ENCODE results near the gene FLOT1.

FLOT1 gene

GRCh38 chr6:30700340-30700739 lies 42.1 kb downstream of the FLOT1 start:
- no peak for DNase-seq (ENCODE audit: low read depth in 3 of 3)

DNA sequence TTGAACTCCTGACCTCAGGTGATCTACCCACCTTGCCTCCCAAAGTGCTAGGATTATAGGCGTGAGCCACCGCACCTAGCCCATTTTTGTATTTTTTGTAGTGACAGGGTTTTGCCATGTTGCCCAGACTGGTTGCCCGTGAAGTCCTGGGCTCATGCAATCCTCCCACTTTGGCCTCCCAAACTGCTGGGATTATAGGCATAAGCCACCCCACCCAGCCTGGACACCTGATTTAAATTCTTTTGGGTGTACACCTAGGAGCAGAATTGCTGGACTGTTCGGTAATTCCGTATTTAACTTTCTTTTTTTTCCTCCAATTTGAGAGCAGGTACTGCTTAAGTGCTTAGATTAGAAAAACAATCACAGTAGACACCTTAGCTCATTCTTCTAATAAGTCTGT lies 46.1 kb downstream of the FLOT1 start:
- no peak for DNase-seq (ENCODE audit: low read depth in 3 of 3)

DNA sequence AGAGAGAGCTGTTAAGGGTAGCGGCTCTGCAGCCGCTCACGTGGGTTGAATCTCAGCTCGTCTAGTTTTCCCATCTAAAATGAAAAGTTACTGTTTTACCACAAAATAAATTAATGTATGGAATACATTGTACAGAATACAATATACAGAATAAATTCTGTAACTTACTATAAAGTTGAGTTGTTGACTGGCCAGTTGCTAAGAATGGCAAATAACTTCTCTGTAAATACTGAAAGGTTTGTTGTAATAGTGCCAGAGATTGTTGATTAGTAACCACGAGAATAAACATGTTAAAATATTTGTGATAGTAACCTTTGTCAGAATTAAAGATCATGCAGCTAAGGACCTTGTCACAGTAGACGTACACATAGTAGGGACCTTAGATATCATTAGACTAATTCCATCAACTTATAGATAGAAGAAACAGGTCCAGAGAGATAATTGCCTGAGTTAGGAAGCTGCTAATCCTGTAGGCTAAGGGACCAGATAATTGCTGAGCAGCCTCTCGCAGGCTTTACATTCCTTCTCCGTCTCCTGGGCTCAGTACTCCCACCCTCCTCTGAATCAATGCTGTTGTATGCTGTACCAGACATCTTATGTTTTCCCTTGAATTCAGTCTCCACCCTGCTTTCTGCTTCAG lies 51.2 kb downstream of the FLOT1 start:
- DNase-seq (ENCODE audit: low read depth in 3 of 3), result no peak

GRCh38 chr6:30690403-30691207 lies 51.9 kb downstream of the FLOT1 start, which contains the start of gene NRM:
TSS of gene NRM (minus strand) at chr6:30690984. CDS start at chr6:30690974, 10 bp downstream.
- peak; percentile 55 to 72 (median 61) for DNase-seq (ENCODE audit: low read depth in 3 of 3)

GRCh38 chr6:30689985-30690384 lies 52.5 kb downstream of the FLOT1 start:
- DNase-seq (ENCODE audit: low read depth in 3 of 3), result no peak

GRCh38 chr6:30689022-30689865 lies 53.2 kb downstream of the FLOT1 start:
- DNase-seq (ENCODE audit: low read depth in 3 of 3), result no peak

DNA sequence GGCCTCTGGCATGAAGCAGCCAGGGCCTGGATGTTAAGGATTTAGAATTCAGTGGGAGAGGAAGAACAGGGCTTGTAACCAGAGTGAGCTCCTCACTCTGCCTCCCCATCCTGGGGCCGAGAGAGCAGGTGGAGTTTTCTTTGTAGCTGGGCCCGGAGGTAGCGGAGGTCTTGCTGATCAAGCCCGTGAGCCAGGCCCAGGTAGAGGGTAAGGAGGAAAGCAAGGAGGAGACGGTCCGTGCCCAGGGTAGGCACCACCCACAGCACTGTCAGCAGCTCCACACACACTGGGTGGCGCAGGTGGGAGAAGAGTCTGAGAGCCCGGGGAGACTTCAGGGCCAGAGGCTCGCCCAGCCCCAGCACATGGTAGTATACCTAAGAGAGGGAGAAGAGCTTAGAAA lies 53.9 kb downstream of the FLOT1 start:
- DNase-seq (ENCODE audit: low read depth in 3 of 3), result no peak

GRCh38 chr6:30687659-30688431 lies 54.6 kb downstream of the FLOT1 start:
- DNase-seq (ENCODE audit: low read depth in 3 of 3), result no peak

DNA sequence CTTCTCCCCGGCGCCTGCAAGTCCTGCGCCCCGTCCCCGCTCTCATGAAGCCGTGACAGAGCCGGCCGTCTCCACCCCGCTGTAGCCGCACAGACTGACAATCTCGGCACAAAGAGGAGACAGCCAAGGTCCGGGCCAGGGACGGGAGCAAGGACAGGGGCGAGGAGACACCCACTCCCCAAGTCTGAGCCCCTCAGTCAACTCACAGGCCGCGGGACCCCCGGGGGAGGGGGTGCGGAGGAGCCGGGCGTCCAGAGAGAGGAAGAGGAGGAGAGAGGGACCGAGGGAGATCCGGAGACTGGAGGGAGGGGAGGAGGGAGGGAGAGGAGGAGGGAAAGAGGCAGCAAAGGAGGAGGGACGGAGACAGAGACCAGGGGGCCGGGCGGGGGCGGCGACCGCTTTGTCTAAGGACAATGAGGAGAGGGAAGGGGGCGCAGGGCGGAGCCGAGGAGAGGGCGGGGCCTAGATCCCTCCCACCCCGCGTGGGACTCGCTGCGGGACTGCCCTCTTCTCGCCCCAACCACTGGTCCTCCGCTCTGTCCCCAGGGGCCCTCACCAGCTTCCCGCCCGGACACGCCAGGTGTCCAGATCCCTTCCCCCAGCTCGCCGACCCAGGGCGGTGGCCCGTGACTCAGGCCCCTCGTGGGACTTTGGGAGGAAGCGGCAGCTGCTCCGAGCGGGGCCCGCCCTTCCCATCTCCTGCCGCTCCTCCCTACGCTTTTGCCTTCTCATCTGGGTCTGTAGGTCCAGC lies 55.4 kb downstream of the FLOT1 start:
- DNase-seq (ENCODE audit: low read depth in 3 of 3), result peak; percentile 66 to 83 (median 73)

GRCh38 chr6:30686009-30686907 lies 56.2 kb downstream of the FLOT1 start, which contains the start of gene PPP1R18:
TSS of gene PPP1R18 (minus strand) at chr6:30686645. CDS start at chr6:30686018, 627 bp downstream.
- DNase-seq (ENCODE audit: low read depth in 3 of 3), result peak; percentile 79 to 84 (median 81)

DNA sequence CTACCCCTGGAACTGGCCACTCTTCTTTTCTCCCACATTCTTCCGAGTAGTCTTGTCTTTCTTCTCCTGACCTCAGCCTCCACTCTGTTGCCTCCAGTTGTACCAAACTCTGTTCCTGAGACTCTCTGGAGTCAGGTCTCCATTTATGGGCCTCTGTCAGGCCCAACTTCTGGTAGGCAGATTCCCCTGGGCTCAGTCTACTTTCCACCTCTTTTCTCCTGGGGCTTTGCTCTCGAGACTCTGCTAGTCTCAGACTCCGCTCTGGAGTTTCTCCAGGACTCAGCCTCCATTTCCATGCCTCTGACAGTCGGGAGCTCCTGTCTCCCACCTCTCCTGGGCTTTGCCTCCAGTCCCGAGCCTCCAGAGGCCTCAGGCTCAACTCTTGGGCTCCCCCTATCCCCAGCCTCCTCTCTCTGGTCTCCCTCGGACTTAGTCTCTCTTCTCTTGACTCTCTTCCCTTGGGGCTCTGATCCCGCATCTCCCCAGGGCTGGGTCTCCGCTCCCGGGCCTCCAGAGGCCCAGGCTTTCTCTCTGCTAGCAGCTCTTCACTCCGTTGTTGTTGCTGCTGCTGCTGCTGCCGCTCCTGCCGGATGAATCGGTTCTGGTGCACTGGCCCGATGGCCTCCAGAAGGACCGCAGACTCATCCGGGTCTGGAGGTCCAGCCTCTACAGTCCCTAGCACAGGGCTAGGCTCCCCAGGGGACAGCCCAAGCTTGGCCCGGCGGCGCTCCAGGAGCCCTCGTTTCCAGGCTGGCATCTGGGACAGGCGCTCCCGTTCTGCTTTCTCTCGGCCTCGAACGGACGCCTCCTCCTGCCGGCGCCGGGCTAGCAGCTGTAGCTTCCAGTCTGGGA lies 57.1 kb downstream of the FLOT1 start:
- no peak for DNase-seq (ENCODE audit: low read depth in 3 of 3)

- no peak for DNase-seq (ENCODE audit: low read depth in 3 of 3)
Observed at GRCh38 chr6:30684386-30685156, 57.9 kb downstream of the FLOT1 start.

GRCh38 chr6:30683980-30684338 lies 58.5 kb downstream of the FLOT1 start:
- no peak for DNase-seq (ENCODE audit: low read depth in 3 of 3)

DNA sequence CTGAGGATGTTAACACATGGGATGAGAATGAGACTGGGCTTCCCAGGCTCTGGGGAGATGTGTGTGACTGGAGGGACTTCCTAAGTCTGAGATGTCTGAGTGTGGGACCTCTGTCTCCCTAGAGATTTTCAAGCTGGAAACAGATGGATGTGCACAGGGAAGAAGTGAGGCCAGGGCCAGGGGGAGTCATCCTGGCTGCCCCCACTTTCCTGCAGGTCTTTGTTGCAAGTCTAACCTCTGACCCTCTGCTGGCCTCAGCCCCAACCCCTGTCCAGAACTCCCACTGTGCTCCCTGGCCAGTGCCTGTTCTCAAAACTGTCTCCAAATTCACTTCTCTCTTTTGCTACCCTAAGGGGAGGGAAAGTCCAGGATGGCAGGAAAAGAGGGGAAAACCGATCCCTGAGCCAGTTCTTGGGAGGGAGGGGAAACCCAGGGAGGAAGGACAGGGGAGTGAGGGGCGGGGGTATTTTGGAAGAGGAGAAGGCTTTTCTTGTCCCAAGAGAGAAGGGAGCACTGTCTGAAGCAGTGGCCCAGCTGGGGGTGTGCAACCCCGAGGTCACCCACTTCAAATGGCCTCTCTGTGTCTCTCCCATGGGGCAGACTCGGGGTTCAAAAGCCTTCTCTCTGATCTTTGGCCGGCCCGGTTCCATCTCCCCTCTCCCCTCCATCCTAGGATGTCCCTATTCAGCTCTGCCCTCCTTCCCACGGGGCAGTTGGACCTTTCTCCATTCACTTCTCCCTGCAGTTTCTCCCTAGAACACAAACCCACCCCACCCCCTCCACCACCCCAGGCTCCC lies 59.1 kb downstream of the FLOT1 start:
- no peak for DNase-seq (ENCODE audit: low read depth in 3 of 3)

DNA sequence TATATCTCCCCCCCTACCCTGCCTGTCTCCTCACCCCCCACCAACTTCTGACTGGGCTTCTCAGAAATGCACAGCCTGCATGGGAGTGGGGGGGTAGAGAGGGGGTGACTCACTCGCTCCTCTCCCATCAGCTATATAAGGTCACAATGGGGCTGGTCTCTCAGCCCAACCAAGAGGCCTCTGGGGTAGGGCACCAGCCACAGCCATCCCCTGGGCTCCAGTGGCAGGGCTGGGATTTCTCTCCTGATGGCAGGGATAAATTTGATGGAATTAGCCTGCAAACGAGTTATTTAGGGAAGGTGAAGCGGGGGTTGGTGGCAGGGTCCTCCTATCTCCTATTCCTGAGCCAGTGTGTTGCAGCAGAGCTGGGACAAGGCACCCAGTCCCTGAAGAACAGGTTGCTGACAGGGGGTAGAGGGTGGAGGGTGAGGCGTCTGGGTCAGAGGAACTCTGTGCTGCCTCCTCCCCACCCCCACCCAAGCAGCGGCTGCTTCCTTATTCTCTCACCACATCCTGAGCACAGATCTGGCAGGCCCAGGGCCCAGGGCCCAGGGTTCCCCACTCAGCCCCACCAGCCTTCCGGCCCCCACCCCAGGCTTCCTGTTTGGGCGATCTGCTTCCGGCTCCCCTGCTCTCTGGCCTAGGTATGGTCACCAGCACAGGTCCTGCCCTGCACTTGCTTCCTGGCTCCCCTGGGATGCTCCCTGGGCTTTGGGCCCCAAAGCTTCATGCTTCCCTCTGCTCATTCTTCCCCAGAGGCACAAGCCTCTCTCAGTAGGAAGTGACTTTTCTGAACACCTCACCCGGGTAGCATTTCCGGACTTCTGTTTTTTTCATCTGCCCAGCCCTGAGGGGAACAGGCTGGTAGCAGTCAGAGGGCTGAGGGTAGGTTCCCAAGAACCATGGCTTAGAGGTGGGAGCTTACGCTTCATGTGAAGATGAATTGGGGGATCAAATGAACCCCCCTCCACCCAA lies 60.1 kb downstream of the FLOT1 start:
- peak; percentile 68 to 81 (median 76) for DNase-seq (ENCODE audit: low read depth in 3 of 3)

DNA sequence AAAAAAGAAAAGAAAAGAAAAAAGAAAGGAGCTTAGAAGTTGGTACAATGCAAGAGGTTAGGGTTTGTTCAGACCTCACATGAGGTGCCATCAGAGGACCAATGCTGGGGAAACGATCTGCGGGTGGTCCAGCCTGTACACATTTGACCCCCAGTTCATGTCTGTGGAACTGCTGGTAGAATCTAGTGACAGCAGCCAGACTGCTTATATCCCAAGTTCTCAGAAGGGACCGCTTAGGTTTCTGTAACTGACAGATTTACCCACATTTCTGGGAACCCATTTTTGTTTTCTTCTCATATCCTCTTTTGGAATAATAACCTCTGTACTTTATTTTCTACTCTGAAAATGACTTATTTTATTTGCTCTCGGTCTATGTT lies 60.7 kb downstream of the FLOT1 start:
- DNase-seq (ENCODE audit: low read depth in 3 of 3), result no peak

Measured in stimulated activated CD4-positive, alpha-beta T cell treated with anti-CD3 and anti-CD28 coated beads, TNF-alpha, amount 100 ng/mL, for 4 hours (primary cell).